ENCODE measurements around the gene PRKN. TPM values are rescaled to one million over a fixed set of nuclear protein-coding genes. Genes with fewer than 3 reads are reported as not detected.

The PRKN gene
- total and polyA plus RNA-seq, 4 experiments from 2014 or later = 0.50 to 5.3 (median 2.9) TPM

GRCh38 chr6:161917645-161918044 is 809.9 kb downstream of the PRKN start:
- Mint-ChIP-seq H3K36me3 (no peaks in the 10 kb centered on the region), H3K27me3 (no peaks in the 10 kb centered on the region), H3K4me1 (no peaks in the 10 kb centered on the region), H3K9me3 (peaks cover 0 to 2% (median 0%) of the 10 kb centered on the region in 8 donors), H3K4me3 (no peak overlapping the region), H3K27ac (no peak overlapping the region)
- intact Hi-C loops (cut with micrococcal nuclease) = no loop called here
- Histone ChIP-seq H3K9me3 (ENCODE audit: control insufficient read depth in 1 of 2, low read length in 2 of 2) (no peaks in the 10 kb centered on the region), H3K4me1 (ENCODE audit: insufficient read depth, low read length) (no peaks in the 10 kb centered on the region), H3K4me3 (ENCODE audit: low read length in 2 of 2) (no peak overlapping the region), H3K36me3 (ENCODE audit: insufficient read depth, low read length) (no peaks in the 10 kb centered on the region), H3K27me3 (ENCODE audit: insufficient read depth, low read length) (no peaks in the 10 kb centered on the region), H3K27ac (ENCODE audit: low read depth, low read length) (no peak overlapping the region)
- DNase-seq = no peak
- ChIA-PET CTCF (ENCODE audit: partially characterized antibody) (no interaction called here), POLR2A (ENCODE audit: partially characterized antibody) (no interaction called here)

DNA sequence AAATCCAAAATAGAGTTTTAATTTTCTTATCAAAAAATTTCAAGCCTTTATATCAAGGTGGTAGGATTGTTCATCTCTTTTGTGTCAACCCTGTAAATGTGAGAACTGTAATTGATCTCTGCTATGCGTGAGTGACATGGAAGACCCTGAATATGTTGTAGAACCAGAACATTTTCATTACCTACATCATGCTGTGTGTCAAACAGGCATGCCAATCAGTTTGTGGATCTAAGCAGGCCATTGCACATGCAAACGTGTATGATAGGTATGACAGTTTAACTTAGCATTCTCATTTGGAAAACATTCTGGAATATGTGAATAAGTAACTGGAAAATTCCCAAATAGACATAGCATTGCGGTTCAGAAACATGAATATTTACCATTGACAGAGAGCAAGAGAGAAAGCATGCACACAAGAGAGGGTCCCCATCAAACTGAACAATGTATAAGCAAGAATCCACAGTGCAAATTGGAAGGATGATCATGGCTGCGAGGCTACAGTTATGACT is 812.1 kb downstream of the PRKN start:
- no peaks in the 10 kb centered on the region for H3K36me3 ChIP-seq (ENCODE audit: insufficient read depth, low read length)
- intact Hi-C loops (cut with micrococcal nuclease) = no loop called here
- no peaks in the 10 kb centered on the region for H3K4me1 ChIP-seq (ENCODE audit: insufficient read depth, low read length)
- H3K4me3 ChIP-seq (ENCODE audit: low read length in 2 of 2) = no peak overlapping the region
- Mint-ChIP-seq H3K36me3 (no peaks in the 10 kb centered on the region), H3K27ac (no peak overlapping the region), H3K4me1 (no peaks in the 10 kb centered on the region), H3K4me3 (no peak overlapping the region), H3K27me3 (no peaks in the 10 kb centered on the region), H3K9me3 (peaks cover 0 to 2% (median 0%) of the 10 kb centered on the region in 8 donors)
- no peak for DNase-seq
- no peaks in the 10 kb centered on the region for H3K27me3 ChIP-seq (ENCODE audit: insufficient read depth, low read length)
- ChIA-PET CTCF (ENCODE audit: partially characterized antibody) (no interaction called here), POLR2A (ENCODE audit: partially characterized antibody) (no interaction called here)
- H3K27ac ChIP-seq (ENCODE audit: low read depth, low read length) = no peak overlapping the region
- H3K9me3 ChIP-seq (ENCODE audit: control insufficient read depth in 1 of 2, low read length in 2 of 2) = no peaks in the 10 kb centered on the region

DNA sequence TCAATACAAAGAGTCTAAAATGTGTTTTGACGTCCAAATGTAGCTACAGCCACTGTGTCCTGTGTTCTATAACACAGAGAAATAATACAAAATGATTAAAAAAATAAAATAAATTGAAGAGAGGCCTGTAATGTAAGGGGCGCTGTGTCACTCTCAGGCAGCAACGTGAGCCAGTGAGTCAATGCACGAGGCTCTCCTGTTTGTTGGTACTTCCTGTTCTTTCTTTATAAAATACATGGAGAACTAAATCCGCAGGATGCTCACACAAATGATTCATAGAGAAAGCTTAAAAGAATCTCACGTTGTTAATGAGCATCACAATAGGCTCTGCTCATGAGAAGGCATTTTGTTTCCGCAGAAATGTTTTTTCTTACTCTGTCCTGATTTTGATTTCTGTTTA is 818.7 kb downstream of the PRKN start:
- no peak for DNase-seq
- Histone ChIP-seq H3K9me3 (ENCODE audit: control insufficient read depth in 1 of 2, low read length in 2 of 2) (no peaks in the 10 kb centered on the region), H3K27ac (ENCODE audit: low read depth, low read length) (no peak overlapping the region), H3K4me3 (ENCODE audit: low read length in 2 of 2) (no peak overlapping the region), H3K36me3 (ENCODE audit: insufficient read depth, low read length) (no peaks in the 10 kb centered on the region), H3K27me3 (ENCODE audit: insufficient read depth, low read length) (no peaks in the 10 kb centered on the region), H3K4me1 (ENCODE audit: insufficient read depth, low read length) (no peaks in the 10 kb centered on the region)
- intact Hi-C loops (cut with micrococcal nuclease) = no loop called here
- Mint-ChIP-seq H3K9me3 (peaks cover 0 to 5% (median 0%) of the 10 kb centered on the region in 8 donors), H3K27ac (no peak overlapping the region), H3K27me3 (no peaks in the 10 kb centered on the region), H3K4me1 (no peaks in the 10 kb centered on the region), H3K4me3 (no peak overlapping the region), H3K36me3 (no peaks in the 10 kb centered on the region)
- ChIA-PET CTCF (ENCODE audit: partially characterized antibody) (no interaction called here), POLR2A (ENCODE audit: partially characterized antibody) (no interaction called here)

DNA sequence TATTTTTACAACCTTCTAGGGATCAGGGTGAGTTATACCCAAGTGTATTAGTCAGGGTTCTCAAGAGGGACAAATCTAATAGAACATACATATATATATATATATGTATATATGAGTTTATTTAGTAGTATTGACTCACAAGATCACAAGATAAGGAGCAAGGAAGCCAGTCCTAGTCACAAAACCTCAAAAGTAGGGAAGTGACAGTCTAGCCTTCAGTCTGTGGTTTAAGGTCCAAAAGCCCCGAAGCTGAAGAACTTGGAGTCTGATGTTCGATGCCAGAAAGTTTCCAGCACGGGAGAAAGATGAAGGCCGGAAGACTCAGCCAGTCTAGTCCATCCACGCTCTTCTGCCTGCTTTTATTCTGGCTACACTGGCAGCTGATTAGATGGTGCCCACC is 821.0 kb downstream of the PRKN start:
- Histone ChIP-seq H3K27ac (ENCODE audit: low read depth, low read length) (no peak overlapping the region), H3K27me3 (ENCODE audit: insufficient read depth, low read length) (no peaks in the 10 kb centered on the region), H3K9me3 (ENCODE audit: control insufficient read depth in 1 of 2, low read length in 2 of 2) (no peaks in the 10 kb centered on the region), H3K36me3 (ENCODE audit: insufficient read depth, low read length) (no peaks in the 10 kb centered on the region), H3K4me1 (ENCODE audit: insufficient read depth, low read length) (no peaks in the 10 kb centered on the region), H3K4me3 (ENCODE audit: low read length in 2 of 2) (no peak overlapping the region)
- POLR2A ChIA-PET (ENCODE audit: partially characterized antibody) = no interaction called here
- no peaks in the 10 kb centered on the region for H3K4me1 Mint-ChIP-seq
- CTCF ChIA-PET (ENCODE audit: partially characterized antibody) = no interaction called here
- no peaks in the 10 kb centered on the region for H3K36me3 Mint-ChIP-seq
- H3K4me3 Mint-ChIP-seq = no peak overlapping the region
- intact Hi-C loops (cut with micrococcal nuclease) = no loop called here
- no peaks in the 10 kb centered on the region for H3K27me3 Mint-ChIP-seq
- H3K9me3 Mint-ChIP-seq = peaks cover 0 to 5% (median 0%) of the 10 kb centered on the region in 8 donors
- no peak for DNase-seq
- peak overlapping the region in 1 of 7 donors; percentile 82 for H3K27ac Mint-ChIP-seq

DNA sequence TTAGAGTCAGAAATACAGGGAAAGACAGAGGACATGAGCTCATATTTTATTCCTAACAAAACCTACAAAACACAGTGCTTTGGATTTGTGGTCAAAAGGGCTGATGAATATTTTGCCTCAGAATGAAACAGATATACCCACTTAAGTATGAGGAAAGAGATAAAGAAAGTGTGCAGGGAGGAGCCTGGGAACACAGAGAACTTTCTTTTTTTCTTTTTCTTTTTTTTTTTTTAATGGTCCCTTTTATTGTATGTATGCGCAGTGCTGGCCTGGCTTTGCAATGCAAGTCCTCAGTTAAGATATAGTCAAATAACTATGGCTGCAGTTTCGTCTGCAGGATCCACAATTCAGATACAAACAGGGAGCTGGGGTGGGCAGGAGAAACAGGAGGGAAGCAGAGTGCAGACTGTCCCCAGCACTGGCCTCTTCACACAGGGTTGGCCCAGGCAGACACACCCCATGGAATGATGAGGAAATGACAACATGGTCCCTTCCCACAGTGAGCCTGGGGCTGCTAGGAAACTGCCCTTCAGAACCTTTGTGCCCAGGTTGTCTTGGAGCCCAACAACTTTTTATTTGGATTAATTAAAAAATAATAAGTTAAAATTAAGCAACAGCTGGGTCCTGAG is 823.9 kb downstream of the PRKN start:
- intact Hi-C loops (cut with micrococcal nuclease) = no loop called here

DNA sequence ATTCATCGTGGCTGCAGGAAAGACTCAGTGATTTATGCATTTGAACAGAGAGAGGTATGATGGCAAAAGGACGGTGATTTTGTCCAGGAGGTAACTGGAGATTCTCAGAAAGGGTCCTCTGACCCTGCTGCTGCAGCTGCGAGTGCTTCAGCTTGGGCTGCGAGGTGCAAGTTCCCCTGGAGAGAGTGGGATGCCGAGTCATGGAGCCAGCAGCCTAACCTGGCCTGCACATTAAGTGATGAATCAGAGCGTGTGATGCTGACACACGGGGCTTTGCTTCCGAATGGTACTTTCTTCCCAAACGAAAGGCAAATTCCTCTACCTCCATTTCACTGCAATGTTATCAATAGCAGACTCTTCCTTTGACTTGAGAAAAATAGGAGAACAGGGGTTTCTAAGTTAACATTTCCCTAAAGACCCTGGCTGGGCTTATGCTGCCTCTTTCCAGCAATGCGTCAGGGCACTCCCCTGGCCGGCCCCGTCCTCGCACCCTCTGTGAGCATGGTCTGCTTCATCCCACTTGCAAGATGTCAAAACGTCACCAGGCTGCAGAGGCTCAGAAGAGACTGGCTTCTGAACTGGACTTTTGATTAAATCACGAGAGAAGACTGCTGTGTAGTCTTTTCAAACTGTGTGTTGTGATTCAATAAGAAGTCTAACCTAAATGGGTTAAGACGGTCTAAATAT is 825.7 kb downstream of the PRKN start:
- H3K27me3 Mint-ChIP-seq = no peaks in the 10 kb centered on the region
- peaks cover 0 to 5% (median 0%) of the 10 kb centered on the region in 8 donors for H3K9me3 Mint-ChIP-seq
- Histone ChIP-seq H3K4me1 (ENCODE audit: insufficient read depth, low read length) (no peaks in the 10 kb centered on the region), H3K27me3 (ENCODE audit: insufficient read depth, low read length) (no peaks in the 10 kb centered on the region), H3K4me3 (ENCODE audit: low read length in 2 of 2) (no peak overlapping the region), H3K27ac (ENCODE audit: low read depth, low read length) (no peak overlapping the region), H3K9me3 (ENCODE audit: control insufficient read depth in 1 of 2, low read length in 2 of 2) (no peaks in the 10 kb centered on the region), H3K36me3 (ENCODE audit: insufficient read depth, low read length) (no peaks in the 10 kb centered on the region)
- H3K36me3 Mint-ChIP-seq = no peaks in the 10 kb centered on the region
- no peak overlapping the region for H3K27ac Mint-ChIP-seq
- no peak for DNase-seq
- intact Hi-C loops (cut with micrococcal nuclease) = no loop called here
- H3K4me3 Mint-ChIP-seq = no peak overlapping the region
- ChIA-PET CTCF (ENCODE audit: partially characterized antibody) (no interaction called here), POLR2A (ENCODE audit: partially characterized antibody) (no interaction called here)
- H3K4me1 Mint-ChIP-seq = no peaks in the 10 kb centered on the region

More for the DNA sequence above, 823.9 kb downstream of the PRKN start:
- no peak for DNase-seq
- ChIA-PET CTCF (ENCODE audit: partially characterized antibody) (interaction anchor here (0.7 kb wide), 1 partner anchor 463 kb away, joined by 3 read pairs; no protein-coding TSS in a partner anchor), POLR2A (ENCODE audit: partially characterized antibody) (no interaction called here)
- Mint-ChIP-seq H3K4me3 (no peak overlapping the region), H3K9me3 (peaks cover 0 to 5% (median 0%) of the 10 kb centered on the region in 8 donors), H3K27ac (no peak overlapping the region), H3K4me1 (no peaks in the 10 kb centered on the region), H3K36me3 (no peaks in the 10 kb centered on the region), H3K27me3 (no peaks in the 10 kb centered on the region)
- no peaks in the 10 kb centered on the region for H3K9me3 ChIP-seq (ENCODE audit: control insufficient read depth in 1 of 2, low read length in 2 of 2)
- no peak overlapping the region for H3K27ac ChIP-seq (ENCODE audit: low read depth, low read length)
- H3K36me3 ChIP-seq (ENCODE audit: insufficient read depth, low read length) = no peaks in the 10 kb centered on the region
- H3K4me1 ChIP-seq (ENCODE audit: insufficient read depth, low read length) = no peaks in the 10 kb centered on the region
- no peaks in the 10 kb centered on the region for H3K27me3 ChIP-seq (ENCODE audit: insufficient read depth, low read length)
- no peak overlapping the region for H3K4me3 ChIP-seq (ENCODE audit: low read length in 2 of 2)

- Mint-ChIP-seq H3K4me1 (no peaks in the 10 kb centered on the region), H3K36me3 (no peaks in the 10 kb centered on the region), H3K9me3 (no peaks in the 10 kb centered on the region), H3K4me3 (no peak overlapping the region), H3K27ac (no peak overlapping the region), H3K27me3 (no peaks in the 10 kb centered on the region)
- H3K27ac ChIP-seq (ENCODE audit: low read depth, low read length) = no peak overlapping the region
- ChIA-PET CTCF (ENCODE audit: partially characterized antibody) (no interaction called here), POLR2A (ENCODE audit: partially characterized antibody) (no interaction called here)
- intact Hi-C loops (cut with micrococcal nuclease) = no loop called here
- no peak for DNase-seq
- H3K4me1 ChIP-seq (ENCODE audit: insufficient read depth, low read length) = no peaks in the 10 kb centered on the region
- H3K9me3 ChIP-seq (ENCODE audit: control insufficient read depth in 1 of 2, low read length in 2 of 2) = no peaks in the 10 kb centered on the region
- H3K27me3 ChIP-seq (ENCODE audit: insufficient read depth, low read length) = no peaks in the 10 kb centered on the region
- no peak overlapping the region for H3K4me3 ChIP-seq (ENCODE audit: low read length in 2 of 2)
- no peaks in the 10 kb centered on the region for H3K36me3 ChIP-seq (ENCODE audit: insufficient read depth, low read length)
Observed at GRCh38 chr6:161894436-161894835, 833.1 kb downstream of the PRKN start.
